Body of pancreas (tissue), 4 donors: Measurements from ENCODE around the gene KLHL25. TPM values are rescaled to one million over a fixed set of nuclear protein-coding genes. Genes with fewer than 3 reads are reported as not detected.

ENCODE experiments used
- ATAC-seq: fragments of 150-250 bp; one replicate; pipeline ENCODE4 v1.9.1; 2016
- DNase-seq, 4 donors: peaks; one replicate each; pipeline ENCODE4 v3.0.0-alpha.2; 2019
- H3K27ac ChIP-seq, 4 donors: fragments of 200-600 bp; sonication (generic); 1 replicate in 3 of 4; 2 replicates in 1 of 4; pipeline versions ENCODE4 v1.5.1 to v1.6.1; 2016 to 2019; ENCODE audit warnings: mild to moderate bottlenecking in 1 of 4, mixed read lengths in 1 of 4, moderate library complexity in 1 of 4
- H3K27me3 ChIP-seq, 2 donors: fragments of 200-600 bp; sonication (generic); one replicate each; pipeline ENCODE4 v1.6.0; 2016; ENCODE audit warnings: mild to moderate bottlenecking in 1 of 2
- H3K36me3 ChIP-seq, 2 donors: fragments of 200-600 bp; sonication (generic); replicated peaks in 1 of 2; 2 replicates each; pipeline ENCODE4 v1.5.1; 2016; ENCODE audit warnings: low read depth in 2 of 2; ENCODE audit not compliant: insufficient read depth in 1 of 2
- H3K4me1 ChIP-seq: fragments of 200-600 bp; sonication (generic); one replicate; pipeline ENCODE4 v1.6.0; 2016
- H3K4me3 ChIP-seq, 2 donors: fragments of 200-600 bp; sonication (generic); 1 replicate in 1 of 2; 2 replicates in 1 of 2; pipeline ENCODE4 v1.5.1; 2016 to 2019
- H3K9me3 ChIP-seq, 3 donors: fragments of 200-600 bp; sonication (generic); 1 replicate in 2 of 3; 2 replicates in 1 of 3; pipeline ENCODE4 v1.5.1; 2016
- CTCF ChIP-seq, 7 experiments: fragments of 450-650 bp in 4 of 7; fragments of 200-600 bp in 3 of 7; sonication (generic) in 3 of 7; IDR thresholded peaks; one replicate each; pipeline ENCODE4 v1.5.1; 2016 to 2019; ENCODE audit warnings: antibody characterized with exemption in 7 of 7
- POLR2A ChIP-seq, 3 donors: fragments of 450-650 bp; IDR thresholded peaks; one replicate each; pipeline ENCODE4 v1.6.1; 2016; ENCODE audit warnings: antibody characterized with exemption in 3 of 3, mild to moderate bottlenecking in 2 of 3
- WGBS, 2 donors: methylation state at CpG; one replicate each; pipeline ENCODE4 v1.1.5; 2017; 5-methylcytosine and 5-hydroxymethylcytosine counted together
- intact Hi-C: fragments of 100-400 bp; cut with DNase I; formaldehyde crosslinking; loops from one replicate; pipeline ENCODE4 v1.15.1; 2023
- total RNA-seq, 2 donors: library from RNA; depleted of rRNA; stranded (reverse); fragments of >200 nt; gene quantifications; one replicate each; pipeline ENCODE4 v1.1.0, GENCODE V29; 2016

KLHL25 gene
- total RNA-seq, 2 donors from 2014 or later = 1.3 to 7.6 TPM

- ATAC-seq = no peak
- Histone ChIP-seq H3K9me3 (no peaks in the 10 kb centered on the region), H3K4me1 (peaks cover 39% of the 10 kb centered on the region), H3K27me3 (no peaks in the 10 kb centered on the region), H3K4me3 (no peak overlapping the region), H3K27ac (no peak overlapping the region), H3K36me3 (no peaks in the 10 kb centered on the region)
- no peak for DNase-seq
- intact Hi-C loops = no loop called here
- TF ChIP-seq CTCF (IDR thresholded peaks at IDR 0.05) (no peak), POLR2A (IDR thresholded peaks at IDR 0.05) (no peak)
- 86 to 100% methylated on average over 8 of the region's 8 CpGs for WGBS, 2 donors
Measured at GRCh38 chr15:85762756-85763127, 32.0 kb downstream of the KLHL25 start.

- H3K4me1 ChIP-seq = peaks cover 39% of the 10 kb centered on the region
- intact Hi-C loops = no loop called here
- 68 to 94% methylated on average over 3 to 15 of the region's 15 CpGs for WGBS, 2 donors
- H3K36me3 ChIP-seq = no peaks in the 10 kb centered on the region
- H3K27ac ChIP-seq = no peak overlapping the region
- no peak for ATAC-seq
- DNase-seq = no peak
- TF ChIP-seq POLR2A (IDR thresholded peaks at IDR 0.05) (no peak), CTCF (IDR thresholded peaks at IDR 0.05) (no peak)
- no peak overlapping the region for H3K4me3 ChIP-seq
- H3K9me3 ChIP-seq = no peaks in the 10 kb centered on the region
- no peaks in the 10 kb centered on the region for H3K27me3 ChIP-seq
Measured at GRCh38 chr15:85762039-85762755, 32.5 kb downstream of the KLHL25 start.

- no peak for TF ChIP-seq CTCF (IDR thresholded peaks at IDR 0.05)
- H3K4me3 ChIP-seq = no peak overlapping the region
- H3K4me1 ChIP-seq = peaks cover 39% of the 10 kb centered on the region
- H3K27ac ChIP-seq = no peak overlapping the region
- no peaks in the 10 kb centered on the region for H3K9me3 ChIP-seq
- intact Hi-C loops = no loop called here
- DNase-seq (no peak), ATAC-seq (no peak)
- H3K27me3 ChIP-seq = no peaks in the 10 kb centered on the region
- 92 to 94% methylated on average over 9 of the region's 9 CpGs for WGBS, 2 donors
- H3K36me3 ChIP-seq = no peaks in the 10 kb centered on the region
Measured at GRCh38 chr15:85761635-85762034, 33.1 kb downstream of the KLHL25 start.

- intact Hi-C loops = no loop called here
- TF ChIP-seq POLR2A (IDR thresholded peaks at IDR 0.05) (no peak), CTCF (IDR thresholded peaks at IDR 0.05) (peak in 2 of 7 experiments; percentile 9 to 20)
- Histone ChIP-seq H3K4me3 (no peak overlapping the region), H3K27me3 (no peaks in the 10 kb centered on the region), H3K27ac (peak overlapping the region in 2 of 4 donors; percentile 32 to 58), H3K9me3 (no peaks in the 10 kb centered on the region), H3K4me1 (peaks cover 32% of the 10 kb centered on the region), H3K36me3 (no peaks in the 10 kb centered on the region)
- ATAC-seq (peak; percentile 73), DNase-seq (peak in 2 of 4 donors; percentile 44 to 49)
- 68 to 83% methylated on average over 18 to 28 of the region's 28 CpGs for WGBS, 2 donors
Measured at GRCh38 chr15:85760531-85761371, 34.0 kb downstream of the KLHL25 start.
